ENCODE data around the gene CREB3L2. TPM values are rescaled to one million over a fixed set of nuclear protein-coding genes. Genes with fewer than 3 reads are reported as not detected.

Gene CREB3L2
- total and polyA plus RNA-seq, 4 experiments from 2014 or later: 6.8 to 41.3 (median 28.3) TPM

- POLR2A ChIA-PET (ENCODE audit: partially characterized antibody): no interaction called here
- no peaks in the 10 kb centered on the region for H3K9me3 Mint-ChIP-seq
- H3K27me3 Mint-ChIP-seq: no peaks in the 10 kb centered on the region
- CTCF ChIA-PET (ENCODE audit: partially characterized antibody): no interaction called here
- no peak overlapping the region for H3K27ac ChIP-seq (ENCODE audit: low read depth, low read length)
- no peak for DNase-seq
- no peak overlapping the region for H3K4me3 Mint-ChIP-seq
- no peaks in the 10 kb centered on the region for H3K27me3 ChIP-seq (ENCODE audit: insufficient read depth, low read length)
- intact Hi-C loops (cut with micrococcal nuclease): no loop called here
- H3K4me1 ChIP-seq (ENCODE audit: insufficient read depth, low read length): no peaks in the 10 kb centered on the region
- peaks cover 5 to 18% (median 8%) of the 10 kb centered on the region in 4 donors for H3K4me1 Mint-ChIP-seq
- H3K27ac Mint-ChIP-seq: no peak overlapping the region
- no peaks in the 10 kb centered on the region for H3K36me3 ChIP-seq (ENCODE audit: insufficient read depth, low read length)
- no peak overlapping the region for H3K4me3 ChIP-seq (ENCODE audit: low read length in 2 of 2)
- peaks cover 13 to 33% of the 10 kb centered on the region in 2 donors for H3K36me3 Mint-ChIP-seq
- H3K9me3 ChIP-seq (ENCODE audit: control insufficient read depth in 1 of 2, low read length in 2 of 2): no peaks in the 10 kb centered on the region
These were observed 41.9 kb downstream of the CREB3L2 start for GRCh38 chr7:137960020-137960419.

- Mint-ChIP-seq H3K4me1 (peaks cover 5 to 22% (median 8%) of the 10 kb centered on the region in 4 donors), H3K27ac (peak overlapping the region in 2 of 7 donors; percentile 55 to 75), H3K27me3 (no peaks in the 10 kb centered on the region), H3K4me3 (no peak overlapping the region), H3K36me3 (peaks cover 13 to 33% of the 10 kb centered on the region in 2 donors), H3K9me3 (no peaks in the 10 kb centered on the region)
- H3K36me3 ChIP-seq (ENCODE audit: insufficient read depth, low read length): no peaks in the 10 kb centered on the region
- CTCF ChIA-PET (ENCODE audit: partially characterized antibody): no interaction called here
- H3K4me1 ChIP-seq (ENCODE audit: insufficient read depth, low read length): no peaks in the 10 kb centered on the region
- no peak for DNase-seq
- POLR2A ChIA-PET (ENCODE audit: partially characterized antibody): no interaction called here
- no peaks in the 10 kb centered on the region for H3K9me3 ChIP-seq (ENCODE audit: control insufficient read depth in 1 of 2, low read length in 2 of 2)
- no peak overlapping the region for H3K4me3 ChIP-seq (ENCODE audit: low read length in 2 of 2)
- H3K27ac ChIP-seq (ENCODE audit: low read depth, low read length): no peak overlapping the region
- intact Hi-C loops (cut with micrococcal nuclease): no loop called here
- H3K27me3 ChIP-seq (ENCODE audit: insufficient read depth, low read length): no peaks in the 10 kb centered on the region
These were observed 43.1 kb downstream of the CREB3L2 start for GRCh38 chr7:137958470-137959431.

- H3K4me3 Mint-ChIP-seq: no peak overlapping the region
- DNase-seq: no peak
- no peak overlapping the region for H3K27ac ChIP-seq (ENCODE audit: low read depth, low read length)
- ChIA-PET CTCF (ENCODE audit: partially characterized antibody) (no interaction called here), POLR2A (ENCODE audit: partially characterized antibody) (no interaction called here)
- H3K27me3 Mint-ChIP-seq: no peaks in the 10 kb centered on the region
- no peak overlapping the region for H3K27ac Mint-ChIP-seq
- intact Hi-C loops (cut with micrococcal nuclease): no loop called here
- peaks cover 5 to 29% (median 11%) of the 10 kb centered on the region in 4 donors for H3K4me1 Mint-ChIP-seq
- H3K36me3 Mint-ChIP-seq: peaks cover 13 to 32% of the 10 kb centered on the region in 2 donors
- H3K9me3 ChIP-seq (ENCODE audit: control insufficient read depth in 1 of 2, low read length in 2 of 2): no peaks in the 10 kb centered on the region
- H3K4me1 ChIP-seq (ENCODE audit: insufficient read depth, low read length): no peaks in the 10 kb centered on the region
- H3K27me3 ChIP-seq (ENCODE audit: insufficient read depth, low read length): no peaks in the 10 kb centered on the region
- H3K4me3 ChIP-seq (ENCODE audit: low read length in 2 of 2): no peak overlapping the region
- no peaks in the 10 kb centered on the region for H3K36me3 ChIP-seq (ENCODE audit: insufficient read depth, low read length)
- no peaks in the 10 kb centered on the region for H3K9me3 Mint-ChIP-seq
These were observed 44.0 kb downstream of the CREB3L2 start for GRCh38 chr7:137957887-137958286.

- no peak for DNase-seq
- Mint-ChIP-seq H3K27me3 (no peaks in the 10 kb centered on the region), H3K9me3 (no peaks in the 10 kb centered on the region), H3K36me3 (peaks cover 13 to 26% of the 10 kb centered on the region in 2 donors), H3K4me3 (no peak overlapping the region), H3K27ac (no peak overlapping the region), H3K4me1 (peaks cover 1 to 34% (median 14%) of the 10 kb centered on the region in 4 donors)
- Histone ChIP-seq H3K4me1 (ENCODE audit: insufficient read depth, low read length) (no peaks in the 10 kb centered on the region), H3K36me3 (ENCODE audit: insufficient read depth, low read length) (no peaks in the 10 kb centered on the region), H3K4me3 (ENCODE audit: low read length in 2 of 2) (no peak overlapping the region), H3K27me3 (ENCODE audit: insufficient read depth, low read length) (no peaks in the 10 kb centered on the region), H3K27ac (ENCODE audit: low read depth, low read length) (no peak overlapping the region), H3K9me3 (ENCODE audit: control insufficient read depth in 1 of 2, low read length in 2 of 2) (no peaks in the 10 kb centered on the region)
- ChIA-PET CTCF (ENCODE audit: partially characterized antibody) (interaction anchor here (1.2 to 1.3 kb wide), 2 partner anchors 14 to 53 kb away, joined by 3 read pairs; no protein-coding TSS in a partner anchor), POLR2A (ENCODE audit: partially characterized antibody) (no interaction called here)
- intact Hi-C loops (cut with micrococcal nuclease): no loop called here
These were observed 45.3 kb downstream of the CREB3L2 start for GRCh38 chr7:137956591-137956990.

GRCh38 chr7:137956183-137956582 lies 45.7 kb downstream of the CREB3L2 start:
- H3K4me1 Mint-ChIP-seq: peaks cover 1 to 34% (median 12%) of the 10 kb centered on the region in 4 donors
- CTCF ChIA-PET (ENCODE audit: partially characterized antibody): interaction anchor here (1.2 to 1.3 kb wide), 2 partner anchors 14 to 53 kb away, joined by 3 read pairs; no protein-coding TSS in a partner anchor
- intact Hi-C loops (cut with micrococcal nuclease): no loop called here
- H3K27me3 Mint-ChIP-seq: no peaks in the 10 kb centered on the region
- no peak overlapping the region for H3K4me3 Mint-ChIP-seq
- H3K27ac ChIP-seq (ENCODE audit: low read depth, low read length): no peak overlapping the region
- no peaks in the 10 kb centered on the region for H3K9me3 Mint-ChIP-seq
- no peak for DNase-seq
- POLR2A ChIA-PET (ENCODE audit: partially characterized antibody): no interaction called here
- no peaks in the 10 kb centered on the region for H3K27me3 ChIP-seq (ENCODE audit: insufficient read depth, low read length)
- no peak overlapping the region for H3K27ac Mint-ChIP-seq
- H3K4me3 ChIP-seq (ENCODE audit: low read length in 2 of 2): no peak overlapping the region
- no peaks in the 10 kb centered on the region for H3K4me1 ChIP-seq (ENCODE audit: insufficient read depth, low read length)
- H3K9me3 ChIP-seq (ENCODE audit: control insufficient read depth in 1 of 2, low read length in 2 of 2): no peaks in the 10 kb centered on the region
- H3K36me3 ChIP-seq (ENCODE audit: insufficient read depth, low read length): no peaks in the 10 kb centered on the region
- peaks cover 13 to 22% of the 10 kb centered on the region in 2 donors for H3K36me3 Mint-ChIP-seq

GRCh38 chr7:137954614-137955013 lies 47.3 kb downstream of the CREB3L2 start:
- Histone ChIP-seq H3K9me3 (ENCODE audit: control insufficient read depth in 1 of 2, low read length in 2 of 2) (no peaks in the 10 kb centered on the region), H3K27me3 (ENCODE audit: insufficient read depth, low read length) (no peaks in the 10 kb centered on the region), H3K27ac (ENCODE audit: low read depth, low read length) (no peak overlapping the region), H3K4me3 (ENCODE audit: low read length in 2 of 2) (no peak overlapping the region), H3K4me1 (ENCODE audit: insufficient read depth, low read length) (peaks cover 10% of the 10 kb centered on the region), H3K36me3 (ENCODE audit: insufficient read depth, low read length) (no peaks in the 10 kb centered on the region)
- Mint-ChIP-seq H3K27ac (peak overlapping the region in 2 of 7 donors; percentile 13 to 19), H3K36me3 (peaks cover 13 to 23% of the 10 kb centered on the region in 2 donors), H3K27me3 (no peaks in the 10 kb centered on the region), H3K9me3 (no peaks in the 10 kb centered on the region), H3K4me1 (peaks cover 11 to 48% (median 23%) of the 10 kb centered on the region in 4 donors), H3K4me3 (no peak overlapping the region)
- ChIA-PET CTCF (ENCODE audit: partially characterized antibody) (interaction anchor here (0.6 to 1.6 kb wide), 2 partner anchors 16 to 36 kb away, joined by 3 read pairs; no protein-coding TSS in a partner anchor), POLR2A (ENCODE audit: partially characterized antibody) (no interaction called here)
- DNase-seq: no peak
- intact Hi-C loops (cut with micrococcal nuclease): no loop called here

GRCh38 chr7:137953665-137954470 lies 48.0 kb downstream of the CREB3L2 start:
- no peak for DNase-seq
- intact Hi-C loops (cut with micrococcal nuclease): no loop called here
- peak overlapping the region in 3 of 7 donors; percentile 13 to 48 (median 36) for H3K27ac Mint-ChIP-seq
- POLR2A ChIA-PET (ENCODE audit: partially characterized antibody): no interaction called here
- Histone ChIP-seq H3K4me3 (ENCODE audit: low read length in 2 of 2) (no peak overlapping the region), H3K27me3 (ENCODE audit: insufficient read depth, low read length) (no peaks in the 10 kb centered on the region), H3K4me1 (ENCODE audit: insufficient read depth, low read length) (peaks cover 10% of the 10 kb centered on the region), H3K36me3 (ENCODE audit: insufficient read depth, low read length) (no peaks in the 10 kb centered on the region), H3K27ac (ENCODE audit: low read depth, low read length) (no peak overlapping the region), H3K9me3 (ENCODE audit: control insufficient read depth in 1 of 2, low read length in 2 of 2) (no peaks in the 10 kb centered on the region)
- H3K36me3 Mint-ChIP-seq: peaks cover 11 to 23% of the 10 kb centered on the region in 2 donors
- no peak overlapping the region for H3K4me3 Mint-ChIP-seq
- CTCF ChIA-PET (ENCODE audit: partially characterized antibody): interaction anchor here (0.6 to 1.6 kb wide), 4 partner anchors 17 to 54 kb away, joined by 3 to 4 read pairs (median 3); no protein-coding TSS in a partner anchor
- H3K9me3 Mint-ChIP-seq: no peaks in the 10 kb centered on the region
- H3K27me3 Mint-ChIP-seq: no peaks in the 10 kb centered on the region
- peaks cover 11 to 51% (median 25%) of the 10 kb centered on the region in 4 donors for H3K4me1 Mint-ChIP-seq
